ENCODE results near the gene SFRP2. TPM values are rescaled to one million over a fixed set of nuclear protein-coding genes. Genes with fewer than 3 reads are reported as not detected.

The SFRP2 gene
- total RNA-seq, 1 donor from 2014 or later: 203 TPM

- H3K4me3 Mint-ChIP-seq: no peak overlapping the region
- TF ChIP-seq CTCF (conservative IDR thresholded peaks at IDR 0.05): no peak
- H3K27me3 Mint-ChIP-seq (ENCODE audit: low read depth): no peaks in the 10 kb centered on the region
- no peak for DNase-seq (ENCODE audit: low read depth, low spot score)
- H3K9me3 Mint-ChIP-seq: peaks cover 2% of the 10 kb centered on the region
- H3K27ac Mint-ChIP-seq (ENCODE audit: unreplicated experiment): no peak overlapping the region
- H3K36me3 Mint-ChIP-seq (ENCODE audit: low read depth): peaks cover 28% of the 10 kb centered on the region
- peaks cover 37% of the 10 kb centered on the region for H3K4me1 Mint-ChIP-seq
Measured at GRCh38 chr4:153780876-153781275, 8.0 kb downstream of the SFRP2 start.

- Mint-ChIP-seq H3K9me3 (peaks cover 2% of the 10 kb centered on the region), H3K4me3 (peak overlapping the region; percentile 29), H3K27ac (ENCODE audit: unreplicated experiment) (no peak overlapping the region), H3K27me3 (ENCODE audit: low read depth) (no peaks in the 10 kb centered on the region), H3K4me1 (peaks cover 31% of the 10 kb centered on the region), H3K36me3 (ENCODE audit: low read depth) (peaks cover 28% of the 10 kb centered on the region)
- no peak for TF ChIP-seq CTCF (conservative IDR thresholded peaks at IDR 0.05)
- no peak for DNase-seq (ENCODE audit: low read depth, low spot score)
Measured at GRCh38 chr4:153780221-153780620, 8.7 kb downstream of the SFRP2 start.

GRCh38 chr4:153778383-153778782 lies 10.5 kb downstream of the SFRP2 start:
- TF ChIP-seq CTCF (conservative IDR thresholded peaks at IDR 0.05): no peak
- no peak for DNase-seq (ENCODE audit: low read depth, low spot score)
- H3K27ac Mint-ChIP-seq (ENCODE audit: unreplicated experiment): no peak overlapping the region

GRCh38 chr4:153777421-153777820 lies 11.5 kb downstream of the SFRP2 start:
- no peak for DNase-seq (ENCODE audit: low read depth, low spot score)
- no peak for TF ChIP-seq CTCF (conservative IDR thresholded peaks at IDR 0.05)
- Mint-ChIP-seq H3K4me1 (peaks cover 11% of the 10 kb centered on the region), H3K27ac (ENCODE audit: unreplicated experiment) (no peak overlapping the region), H3K9me3 (peaks cover 2% of the 10 kb centered on the region), H3K27me3 (ENCODE audit: low read depth) (no peaks in the 10 kb centered on the region), H3K36me3 (ENCODE audit: low read depth) (peaks cover 30% of the 10 kb centered on the region), H3K4me3 (no peak overlapping the region)

More at GRCh38 chr4:153778383-153778782, 10.5 kb downstream of the SFRP2 start:
- no peaks in the 10 kb centered on the region for H3K27me3 Mint-ChIP-seq (ENCODE audit: low read depth)
- H3K4me1 Mint-ChIP-seq: peaks cover 21% of the 10 kb centered on the region
- H3K9me3 Mint-ChIP-seq: peaks cover 2% of the 10 kb centered on the region
- H3K36me3 Mint-ChIP-seq (ENCODE audit: low read depth): peaks cover 25% of the 10 kb centered on the region
- no peak overlapping the region for H3K4me3 Mint-ChIP-seq

GRCh38 chr4:153776601-153777000 lies 12.3 kb downstream of the SFRP2 start:
- Mint-ChIP-seq H3K27ac (ENCODE audit: unreplicated experiment) (no peak overlapping the region), H3K4me3 (no peak overlapping the region), H3K9me3 (peaks cover 5% of the 10 kb centered on the region), H3K27me3 (ENCODE audit: low read depth) (no peaks in the 10 kb centered on the region), H3K4me1 (peaks cover 3% of the 10 kb centered on the region), H3K36me3 (ENCODE audit: low read depth) (peaks cover 32% of the 10 kb centered on the region)
- no peak for TF ChIP-seq CTCF (conservative IDR thresholded peaks at IDR 0.05)
- no peak for DNase-seq (ENCODE audit: low read depth, low spot score)
